ENCODE measurements around the gene PACSIN2.

DNA sequence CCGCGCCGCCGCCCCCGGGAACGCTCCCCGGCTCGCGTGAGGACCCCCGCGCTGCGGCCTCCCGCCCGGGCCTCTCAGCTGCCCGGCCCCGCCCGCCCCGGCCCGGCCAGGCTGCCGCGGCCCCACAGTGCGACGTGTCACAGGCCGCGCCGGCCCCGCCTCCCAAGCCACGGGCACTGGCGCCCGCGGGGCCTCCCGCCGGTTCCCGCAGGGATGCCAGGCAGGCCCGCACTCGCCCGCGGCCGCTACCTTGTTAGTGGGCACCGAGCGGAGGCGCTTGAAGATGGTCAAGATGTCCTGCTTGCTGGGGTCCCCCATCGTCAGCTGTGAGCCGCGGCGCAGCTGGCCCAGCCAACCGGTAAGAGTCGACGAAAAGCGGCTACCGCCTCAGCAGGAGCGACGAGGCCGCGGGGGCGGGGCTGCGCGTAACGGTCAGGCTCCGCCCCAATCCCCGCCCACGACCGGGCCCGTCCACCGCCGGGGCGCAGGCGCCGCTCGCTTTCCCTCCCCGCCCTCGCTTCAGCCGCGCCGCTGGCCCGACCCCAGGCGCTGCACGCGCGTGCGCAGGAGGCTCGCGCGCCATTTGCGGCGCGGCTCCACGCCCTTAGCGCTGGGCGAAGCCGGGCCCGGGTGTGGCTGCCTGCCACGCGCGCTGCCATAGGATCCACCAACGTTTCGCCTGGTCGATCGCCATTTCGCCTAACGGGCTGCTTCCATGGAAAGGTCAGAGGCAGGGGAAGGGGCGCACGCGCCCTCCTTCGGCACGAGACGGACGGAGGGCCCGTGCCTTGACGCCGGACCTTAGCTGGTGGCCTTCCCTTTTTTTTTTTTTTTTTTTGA lies 157.9 kb downstream of the PACSIN2 start, which contains the start of gene ARFGAP3:
- TF ChIP-seq, protein P1, sequence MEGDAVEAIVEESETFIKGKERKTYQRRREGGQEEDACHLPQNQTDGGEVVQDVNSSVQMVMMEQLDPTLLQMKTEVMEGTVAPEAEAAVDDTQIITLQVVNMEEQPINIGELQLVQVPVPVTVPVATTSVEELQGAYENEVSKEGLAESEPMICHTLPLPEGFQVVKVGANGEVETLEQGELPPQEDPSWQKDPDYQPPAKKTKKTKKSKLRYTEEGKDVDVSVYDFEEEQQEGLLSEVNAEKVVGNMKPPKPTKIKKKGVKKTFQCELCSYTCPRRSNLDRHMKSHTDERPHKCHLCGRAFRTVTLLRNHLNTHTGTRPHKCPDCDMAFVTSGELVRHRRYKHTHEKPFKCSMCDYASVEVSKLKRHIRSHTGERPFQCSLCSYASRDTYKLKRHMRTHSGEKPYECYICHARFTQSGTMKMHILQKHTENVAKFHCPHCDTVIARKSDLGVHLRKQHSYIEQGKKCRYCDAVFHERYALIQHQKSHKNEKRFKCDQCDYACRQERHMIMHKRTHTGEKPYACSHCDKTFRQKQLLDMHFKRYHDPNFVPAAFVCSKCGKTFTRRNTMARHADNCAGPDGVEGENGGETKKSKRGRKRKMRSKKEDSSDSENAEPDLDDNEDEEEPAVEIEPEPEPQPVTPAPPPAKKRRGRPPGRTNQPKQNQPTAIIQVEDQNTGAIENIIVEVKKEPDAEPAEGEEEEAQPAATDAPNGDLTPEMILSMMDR (IDR thresholded peaks at IDR 0.05; ENCODE audit: insufficient read depth, low read length, poor library complexity, severe bottlenecking): no peak
- no peak for TF ChIP-seq EZH2phosphoT487 (conservative IDR thresholded peaks at IDR 0.05; ENCODE audit: low read length)
